Islet of Langerhans (tissue), 1 donor: ENCODE measurements around the gene BRAT1.

ENCODE experiments used
- FAIRE-seq: peaks from one replicate; lab custom pipeline; 2011; peaks lifted over from hg19 to GRCh38; lab: Jason Lieb, UNC

BRAT1 gene

GRCh38 chr7:2510130-2510776, 45.1 kb downstream of the BRAT1 start:
- no peak for FAIRE-seq

GRCh38 chr7:2509298-2509906, 45.9 kb downstream of the BRAT1 start:
- FAIRE-seq, result no peak

GRCh38 chr7:2508327-2509215, 46.8 kb downstream of the BRAT1 start:
- FAIRE-seq, result no peak

- no peak for FAIRE-seq
Observed at GRCh38 chr7:2507917-2508306, 47.4 kb downstream of the BRAT1 start.

- no peak for FAIRE-seq
Observed at GRCh38 chr7:2507208-2507916, 48.0 kb downstream of the BRAT1 start.

- no peak for FAIRE-seq
Observed at GRCh38 chr7:2505401-2505800, 49.9 kb downstream of the BRAT1 start.

GRCh38 chr7:2504889-2505375, 50.4 kb downstream of the BRAT1 start:
- FAIRE-seq, result no peak

- no peak for FAIRE-seq
Observed at GRCh38 chr7:2504128-2504888, 51.0 kb downstream of the BRAT1 start.

- no peak for FAIRE-seq
Observed at GRCh38 chr7:2503056-2503941, 52.0 kb downstream of the BRAT1 start.

GRCh38 chr7:2502647-2502966, 52.7 kb downstream of the BRAT1 start:
- no peak for FAIRE-seq

- FAIRE-seq, result no peak
Observed at GRCh38 chr7:2501947-2502646, 53.2 kb downstream of the BRAT1 start.

GRCh38 chr7:2500701-2501100, 54.6 kb downstream of the BRAT1 start:
- FAIRE-seq, result no peak

- FAIRE-seq, result no peak
Observed at GRCh38 chr7:2499719-2500430, 55.4 kb downstream of the BRAT1 start.

GRCh38 chr7:2499181-2499580, 56.1 kb downstream of the BRAT1 start:
- FAIRE-seq, result no peak

- no peak for FAIRE-seq
Observed at GRCh38 chr7:2498708-2499107, 56.6 kb downstream of the BRAT1 start.

GRCh38 chr7:2497500-2498336, 57.6 kb downstream of the BRAT1 start:
- FAIRE-seq, result no peak

- FAIRE-seq, result no peak
Observed at GRCh38 chr7:2497065-2497464, 58.3 kb downstream of the BRAT1 start.

- FAIRE-seq, result no peak
Observed at GRCh38 chr7:2496375-2496774, 58.9 kb downstream of the BRAT1 start.
